Omental fat pad (tissue), 4 donors: Measurements from ENCODE around the gene PAK1. TPM values are rescaled to one million over a fixed set of nuclear protein-coding genes. Genes with fewer than 3 reads are reported as not detected.

Experiments
- ATAC-seq: fragments of 150-250 bp; one replicate; pipeline ENCODE4 v1.9.1; 2016; ENCODE audit warnings: mild to moderate bottlenecking, moderate library complexity; ENCODE audit not compliant: low FRiP score
- DNase-seq: peaks from one replicate; pipeline ENCODE4 v3.0.0-alpha.2; 2019; ENCODE audit warnings: low spot score
- CTCF ChIP-seq, 3 donors: fragments of 450-650 bp; IDR thresholded peaks; one replicate each; pipeline ENCODE4 v1.5.1; 2016 to 2017; ENCODE audit warnings: antibody characterized with exemption in 3 of 3, mild to moderate bottlenecking in 3 of 3, moderate library complexity in 2 of 3
- total RNA-seq, 4 donors: library from RNA; depleted of rRNA; stranded (reverse); fragments of >200 nt; gene quantifications; one replicate each; pipeline ENCODE4 v1.1.0, GENCODE V29; 2016

The PAK1 gene
- total RNA-seq, 4 donors from 2014 or later, result 17.7 to 36.7 (median 22.3) TPM

GRCh38 chr11:77428598-77428997 is 45.3 kb downstream of the PAK1 start:
- ATAC-seq (no peak), DNase-seq (no peak)
- no peak for TF ChIP-seq CTCF (IDR thresholded peaks at IDR 0.05)

- ATAC-seq (no peak), DNase-seq (no peak)
- TF ChIP-seq CTCF (IDR thresholded peaks at IDR 0.05), result no peak
Measured at GRCh38 chr11:77425346-77425745, 48.5 kb downstream of the PAK1 start.

- DNase-seq (no peak), ATAC-seq (no peak)
- no peak for TF ChIP-seq CTCF (IDR thresholded peaks at IDR 0.05)
Measured at GRCh38 chr11:77424644-77425043, 49.2 kb downstream of the PAK1 start.

GRCh38 chr11:77423624-77424023 is 50.3 kb downstream of the PAK1 start:
- DNase-seq (no peak), ATAC-seq (no peak)
- no peak for TF ChIP-seq CTCF (IDR thresholded peaks at IDR 0.05)

GRCh38 chr11:77422687-77423086 is 51.2 kb downstream of the PAK1 start:
- no peak for TF ChIP-seq CTCF (IDR thresholded peaks at IDR 0.05)
- ATAC-seq (no peak), DNase-seq (no peak)

GRCh38 chr11:77421041-77421723 is 52.7 kb downstream of the PAK1 start:
- DNase-seq (no peak), ATAC-seq (no peak)
- TF ChIP-seq CTCF (IDR thresholded peaks at IDR 0.05), result no peak

GRCh38 chr11:77418971-77419597 is 54.8 kb downstream of the PAK1 start:
- no peak for TF ChIP-seq CTCF (IDR thresholded peaks at IDR 0.05)
- DNase-seq, result no peak
- ATAC-seq, result no peak
